GM12878 (cell line): ENCODE results near the gene LGALS1. TPM values are rescaled to one million over a fixed set of nuclear protein-coding genes. Genes with fewer than 3 reads are reported as not detected.

Experiments
- ATAC-seq: fragments of 200-7000 bp; cut with Tn5 transposase; 3 replicates; pipeline ENCODE4 v1.9.1; 2020; ENCODE audit warnings: mild to moderate bottlenecking, moderate library complexity
- BruUV-seq: library from RNA; stranded (reverse); fragments of 400-500 nt; replicated peaks from 2 replicates; lab custom pipeline; 2021; lab: Mats Ljungman, UMichigan
- CTCF ChIA-PET: fragments of 300-600 bp; sonication (Branson Sonifier 250); formaldehyde crosslinking; extraction: SDS; loops from one replicate; lab custom pipeline; 2021; ENCODE audit warnings: inconsistent platforms; lab: Yijun Ruan, JAX
- POLR2A ChIA-PET: fragments of 350-600 bp; formaldehyde crosslinking; extraction: SDS; loops from one replicate; lab custom pipeline; 2021; ENCODE audit warnings: inconsistent platforms; lab: Charles Lee
- RAD21 ChIA-PET: fragments of 300-600 bp; sonication (Branson Sonifier 250); formaldehyde crosslinking; loops from one replicate; lab custom pipeline; 2023; ENCODE audit warnings: antibody characterized with exemption; ENCODE audit not compliant: unreplicated experiment; lab: Charles Lee
- SMC1A ChIA-PET: fragments of 300-600 bp; sonication (Branson Sonifier 250); formaldehyde crosslinking; loops from one replicate; lab custom pipeline; 2023; ENCODE audit not compliant: unreplicated experiment, uncharacterized antibody; lab: Charles Lee
- DNase-seq: peaks from one replicate; pipeline ENCODE4 v3.0.0-alpha.2; 2011; ENCODE audit warnings: low read depth, low spot score
- FAIRE-seq: peaks from 3 replicates; lab custom pipeline; 2011; peaks lifted over from hg19 to GRCh38; lab: Jason Lieb, UNC
- H2AFZ ChIP-seq: 2 replicates; pipeline ENCODE4 v1.6.0; 2011; ENCODE audit warnings: low read depth, low read length, control low read depth; ENCODE audit not compliant: control insufficient read depth
- H3K27ac ChIP-seq: 2 replicates; pipeline ENCODE4 v1.5.1; 2011; ENCODE audit warnings: control low read depth; ENCODE audit not compliant: control insufficient read depth, insufficient read depth
- H3K27me3 ChIP-seq, 2 experiments: replicated peaks in 1 of 2; 2 replicates each; pipeline versions ENCODE4 v1.6.0 to v1.6.1; 2011; ENCODE audit warnings: low read length in 1 of 2; ENCODE audit not compliant: control insufficient read depth in 2 of 2, insufficient read depth in 2 of 2
- H3K36me3 ChIP-seq, 2 experiments: 2 replicates each; pipeline ENCODE4 v1.5.1; 2011; ENCODE audit warnings: low read length in 1 of 2; ENCODE audit not compliant: control insufficient read depth in 2 of 2, insufficient read depth in 2 of 2
- H3K4me1 ChIP-seq: 2 replicates; pipeline ENCODE4 v1.6.1; 2011; ENCODE audit warnings: mild to moderate bottlenecking, low read length, moderate library complexity, mixed read lengths; ENCODE audit not compliant: control insufficient read depth, insufficient read depth
- H3K4me2 ChIP-seq: 2 replicates; pipeline ENCODE4 v1.6.0; 2011; ENCODE audit warnings: control low read depth; ENCODE audit not compliant: control insufficient read depth, insufficient read depth
- H3K4me3 ChIP-seq: fragments of 200-600 bp; sonication (generic); 2 replicates; pipeline ENCODE4 v1.5.1; 2016
- H3K79me2 ChIP-seq: 2 replicates; pipeline ENCODE4 v1.6.0; 2011; ENCODE audit warnings: low read length; ENCODE audit not compliant: control insufficient read depth, insufficient read depth
- H3K9ac ChIP-seq: 2 replicates; pipeline ENCODE4 v1.8.0; 2011; ENCODE audit warnings: low read length, control low read depth, mixed read lengths; ENCODE audit not compliant: control insufficient read depth, insufficient read depth
- H3K9me3 ChIP-seq: replicated peaks from 3 replicates; pipeline ENCODE4 v1.5.1; 2011; ENCODE audit warnings: mild to moderate bottlenecking, low read length; ENCODE audit not compliant: control insufficient read depth, insufficient read depth
- H4K20me1 ChIP-seq: 2 replicates; pipeline ENCODE4 v1.6.0; 2011; ENCODE audit not compliant: control insufficient read depth, insufficient read depth
- CBFB ChIP-seq: IDR thresholded peaks from 2 replicates; pipeline ENCODE4 v1.6.1; 2016; ENCODE audit warnings: antibody characterized with exemption, low read depth
- EZH2 ChIP-seq: IDR thresholded peaks from 2 replicates; pipeline ENCODE4 v1.6.1; 2012; ENCODE audit warnings: low read depth, mild to moderate bottlenecking, control low read depth, inconsistent platforms, low read length, borderline replicate concordance; ENCODE audit not compliant: control insufficient read depth
- HDAC2 ChIP-seq: fragments of 200-600 bp; sonication (generic); IDR thresholded peaks from 2 replicates; pipeline ENCODE4 v1.6.1; 2017
- MTA2 ChIP-seq: fragments of 450-650 bp; IDR thresholded peaks from 2 replicates; pipeline ENCODE4 v1.6.1; 2016; ENCODE audit warnings: low read depth, mild to moderate bottlenecking, moderate library complexity
- NFIC ChIP-seq: IDR thresholded peaks from 2 replicates; pipeline ENCODE4 v1.6.1; 2012; ENCODE audit warnings: low read depth, mild to moderate bottlenecking, inconsistent platforms, low read length, moderate library complexity
- PML ChIP-seq: IDR thresholded peaks from 2 replicates; pipeline ENCODE4 v1.6.1; 2012; ENCODE audit warnings: low read length, inconsistent platforms
- RAD51 ChIP-seq: fragments of 450-650 bp; IDR thresholded peaks from 2 replicates; pipeline ENCODE4 v1.6.1; 2016; ENCODE audit warnings: moderate library complexity, mild to moderate bottlenecking, inconsistent platforms
- RFX5 ChIP-seq: IDR thresholded peaks from 2 replicates; pipeline ENCODE4 v1.6.1; 2011; ENCODE audit warnings: low read depth, low read length, improper control_type of control experiment
- SMAD1 ChIP-seq: fragments of 450-650 bp; IDR thresholded peaks from 2 replicates; pipeline ENCODE4 v1.6.1; 2018; ENCODE audit warnings: mild to moderate bottlenecking, low read depth; ENCODE audit not compliant: partially characterized antibody
- SREBF1 ChIP-seq: IDR thresholded peaks from 2 replicates; pipeline ENCODE4 v1.6.1; 2012; ENCODE audit warnings: mild to moderate bottlenecking, low read length
- SUPT20H ChIP-seq: IDR thresholded peaks from 2 replicates; pipeline ENCODE4 v1.6.1; 2011; ENCODE audit warnings: low read depth, mild to moderate bottlenecking, low read length, moderate library complexity, borderline replicate concordance; ENCODE audit not compliant: control insufficient read depth
- WGBS: methylation state at CpG from one replicate; pipeline ENCODE4 v1.1.6; 2016; ENCODE audit warnings: low lambda C conversion rate; ENCODE audit not compliant: insufficient replicate concordance, insufficient coverage; ENCODE audit errors: missing lambda C conversion rate; 5-methylcytosine and 5-hydroxymethylcytosine counted together
- in situ Hi-C: fragments of 300-500 bp; cut with MboI; formaldehyde crosslinking; loops from 9 replicates; pipeline ENCODE4 v1.14.3; 2018; ENCODE audit warnings: mixed read lengths
- intact Hi-C: fragments of 100-400 bp; cut with micrococcal nuclease; formaldehyde crosslinking; loops from one replicate; pipeline ENCODE4 v1.14.2; 2022; ENCODE audit not compliant: unreplicated experiment
- polyA plus RNA-seq, 11 experiments: library from polyadenylated mRNA; depleted of rRNA in 4 of 11; unstranded in 6 of 11; stranded (reverse) in 5 of 11; fragments of >200 nt; fragmentation: Nextera tagmentation in 4 of 11; fragmentation: Illumina TruSeq in 1 of 11; extraction: Ambion mirVana in 4 of 11; extraction: Trizol in 1 of 11; gene quantifications; 1 replicate in 1 of 11; 2 replicates in 10 of 11; pipeline versions ENCODE4 v1.2.1 to v1.2.3, GENCODE V29; 2011 to 2016; ENCODE audit warnings: inconsistent platforms in 2 of 11, missing spikeins in 2 of 11, low read depth in 1 of 11
- total RNA-seq, 4 experiments: library from RNA; depleted of rRNA in 3 of 4; stranded (reverse); fragments of >200 nt in 3 of 4; fragmentation: Illumina TruSeq in 1 of 4; extraction: Trizol in 1 of 4; gene quantifications; 2 replicates each; pipeline versions ENCODE4 v1.2.1 to v1.2.3, GENCODE V29; 2013 to 2021
- TF ChIP-seq, protein P1 (sequence below): fragments of 450-650 bp; formaldehyde crosslinking; IDR thresholded peaks from 2 replicates; pipeline ENCODE4 v1.4.0; 2020; ENCODE audit warnings: mild to moderate bottlenecking, moderate library complexity
- TF ChIP-seq, protein P2 (sequence below): fragments of 450-650 bp; IDR thresholded peaks from 2 replicates; pipeline ENCODE4 v1.6.1; 2018; ENCODE audit warnings: borderline replicate concordance, mild to moderate bottlenecking; ENCODE audit not compliant: partially characterized antibody

The LGALS1 gene
- total and polyA plus RNA-seq, 10 of the 15 experiments (the other 5 are each of a cell fraction or from before 2014, with no cell fraction given) = 312 to 1,889 (median 706) TPM

DNA sequence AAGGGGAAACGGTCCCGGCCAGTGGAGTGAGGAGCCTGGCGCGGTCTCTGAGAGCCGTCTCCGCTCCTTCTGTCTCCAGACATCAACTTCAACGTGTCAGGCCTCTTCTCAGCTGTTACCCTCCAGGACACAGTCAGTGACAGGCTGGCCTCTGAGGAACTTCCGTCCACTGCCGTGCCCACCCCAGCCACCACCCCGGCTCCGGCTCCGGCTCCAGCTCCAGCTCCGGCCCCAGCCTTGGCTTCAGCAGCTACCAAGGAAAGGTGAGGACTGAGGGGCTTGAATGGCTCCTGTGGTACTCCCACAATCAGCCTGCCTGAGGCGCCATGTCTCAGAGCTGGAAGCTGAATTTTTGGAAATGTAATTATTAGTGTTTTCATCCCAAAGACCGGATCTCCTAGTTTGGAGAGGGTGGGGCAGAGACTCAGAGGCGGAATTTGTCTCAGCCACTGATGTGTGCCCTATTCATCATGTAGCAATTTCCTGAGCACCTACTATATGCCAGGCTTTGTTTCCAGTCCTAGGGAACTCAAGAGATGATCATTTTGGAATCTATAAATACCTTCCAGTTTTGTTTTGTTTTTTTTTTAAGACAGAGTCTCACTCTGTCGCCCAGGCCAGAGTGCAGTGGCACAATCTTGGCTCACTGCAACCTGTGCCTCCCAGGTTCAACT is 24.8 kb upstream of the LGALS1 start:
- DNase-seq (no peak), FAIRE-seq (no peak), ATAC-seq (no peak)
- POLR2A ChIA-PET = interaction anchor here (0.6 kb wide), 1 partner anchor 32 kb away, joined by 3 read pairs; no protein-coding TSS in a partner anchor
- Histone ChIP-seq H3K4me3 (no peak overlapping the region), H2AFZ (no peak overlapping the region), H3K27me3 (no peaks in the 10 kb centered on the region), H3K36me3 (peaks cover 10 to 24% of the 10 kb centered on the region in 2 experiments; a peak in 3 of 4 replicates), H3K9me3 (no peaks in the 10 kb centered on the region), H3K4me1 (no peaks in the 10 kb centered on the region), H3K9ac (no peak overlapping the region), H4K20me1 (no peaks in the 10 kb centered on the region), H3K27ac (no peak overlapping the region), H3K79me2 (no peaks in the 10 kb centered on the region), H3K4me2 (no peak overlapping the region)
- RAD21 ChIA-PET = no interaction called here
- TF ChIP-seq PML = no peak
- no peak for TF ChIP-seq CBFB
- no peak for TF ChIP-seq SUPT20H
- TF ChIP-seq NFIC = no peak
- no peak for TF ChIP-seq SMAD1
- no peak for TF ChIP-seq MTA2
- TF ChIP-seq RAD51 = no peak
- TF ChIP-seq, protein P1, sequence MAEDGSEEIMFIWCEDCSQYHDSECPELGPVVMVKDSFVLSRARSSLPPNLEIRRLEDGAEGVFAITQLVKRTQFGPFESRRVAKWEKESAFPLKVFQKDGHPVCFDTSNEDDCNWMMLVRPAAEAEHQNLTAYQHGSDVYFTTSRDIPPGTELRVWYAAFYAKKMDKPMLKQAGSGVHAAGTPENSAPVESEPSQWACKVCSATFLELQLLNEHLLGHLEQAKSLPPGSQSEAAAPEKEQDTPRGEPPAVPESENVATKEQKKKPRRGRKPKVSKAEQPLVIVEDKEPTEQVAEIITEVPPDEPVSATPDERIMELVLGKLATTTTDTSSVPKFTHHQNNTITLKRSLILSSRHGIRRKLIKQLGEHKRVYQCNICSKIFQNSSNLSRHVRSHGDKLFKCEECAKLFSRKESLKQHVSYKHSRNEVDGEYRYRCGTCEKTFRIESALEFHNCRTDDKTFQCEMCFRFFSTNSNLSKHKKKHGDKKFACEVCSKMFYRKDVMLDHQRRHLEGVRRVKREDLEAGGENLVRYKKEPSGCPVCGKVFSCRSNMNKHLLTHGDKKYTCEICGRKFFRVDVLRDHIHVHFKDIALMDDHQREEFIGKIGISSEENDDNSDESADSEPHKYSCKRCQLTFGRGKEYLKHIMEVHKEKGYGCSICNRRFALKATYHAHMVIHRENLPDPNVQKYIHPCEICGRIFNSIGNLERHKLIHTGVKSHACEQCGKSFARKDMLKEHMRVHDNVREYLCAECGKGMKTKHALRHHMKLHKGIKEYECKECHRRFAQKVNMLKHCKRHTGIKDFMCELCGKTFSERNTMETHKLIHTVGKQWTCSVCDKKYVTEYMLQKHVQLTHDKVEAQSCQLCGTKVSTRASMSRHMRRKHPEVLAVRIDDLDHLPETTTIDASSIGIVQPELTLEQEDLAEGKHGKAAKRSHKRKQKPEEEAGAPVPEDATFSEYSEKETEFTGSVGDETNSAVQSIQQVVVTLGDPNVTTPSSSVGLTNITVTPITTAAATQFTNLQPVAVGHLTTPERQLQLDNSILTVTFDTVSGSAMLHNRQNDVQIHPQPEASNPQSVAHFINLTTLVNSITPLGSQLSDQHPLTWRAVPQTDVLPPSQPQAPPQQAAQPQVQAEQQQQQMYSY (CRISPR knock-in tag) = no peak
- TF ChIP-seq, protein P2, sequence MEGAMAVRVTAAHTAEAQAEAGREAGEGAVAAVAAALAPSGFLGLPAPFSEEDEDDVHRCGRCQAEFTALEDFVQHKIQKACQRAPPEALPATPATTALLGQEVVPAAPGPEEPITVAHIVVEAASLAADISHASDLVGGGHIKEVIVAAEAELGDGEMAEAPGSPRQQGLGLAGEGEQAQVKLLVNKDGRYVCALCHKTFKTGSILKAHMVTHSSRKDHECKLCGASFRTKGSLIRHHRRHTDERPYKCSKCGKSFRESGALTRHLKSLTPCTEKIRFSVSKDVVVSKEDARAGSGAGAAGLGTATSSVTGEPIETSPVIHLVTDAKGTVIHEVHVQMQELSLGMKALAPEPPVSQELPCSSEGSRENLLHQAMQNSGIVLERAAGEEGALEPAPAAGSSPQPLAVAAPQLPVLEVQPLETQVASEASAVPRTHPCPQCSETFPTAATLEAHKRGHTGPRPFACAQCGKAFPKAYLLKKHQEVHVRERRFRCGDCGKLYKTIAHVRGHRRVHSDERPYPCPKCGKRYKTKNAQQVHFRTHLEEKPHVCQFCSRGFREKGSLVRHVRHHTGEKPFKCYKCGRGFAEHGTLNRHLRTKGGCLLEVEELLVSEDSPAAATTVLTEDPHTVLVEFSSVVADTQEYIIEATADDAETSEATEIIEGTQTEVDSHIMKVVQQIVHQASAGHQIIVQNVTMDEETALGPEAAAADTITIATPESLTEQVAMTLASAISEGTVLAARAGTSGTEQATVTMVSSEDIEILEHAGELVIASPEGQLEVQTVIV = no peak
- no peak for TF ChIP-seq SREBF1
- TF ChIP-seq EZH2 = no peak
- no peak for TF ChIP-seq RFX5
- TF ChIP-seq HDAC2 = no peak
- SMC1A ChIA-PET = no interaction called here
- 94% methylated on average over 16 of the region's 17 CpGs for WGBS
- in situ Hi-C loops (no loop called here), intact Hi-C loops (no loop called here)
- no TSS peak for BruUV-seq
- CTCF ChIA-PET = interaction anchor here (0.7 to 2.1 kb wide), 2 partner anchors 7 to 9 kb away, joined by 3 to 7 read pairs; no protein-coding TSS in a partner anchor
